MM.1S (cell line): ENCODE measurements around the gene ZMYM3.

Source experiments
- DNase-seq: peaks from one replicate; pipeline ENCODE4 v3.0.0-alpha.2; 2015
- H2AFZ ChIP-seq: fragments of 300-600 bp; sonication (generic); 2 replicates; pipeline ENCODE4 v1.6.0; 2016; ENCODE audit warnings: antibody characterized with exemption, low read length
- H3F3A ChIP-seq: fragments of 300-600 bp; sonication (generic); 2 replicates; pipeline ENCODE4 v1.6.1; 2016; ENCODE audit warnings: mild to moderate bottlenecking, antibody characterized with exemption, low read length, moderate library complexity, mixed read lengths; ENCODE audit not compliant: insufficient read depth
- H3K27ac ChIP-seq: fragments of 300-600 bp; sonication (generic); 2 replicates; pipeline ENCODE4 v1.5.1; 2016; ENCODE audit warnings: mild to moderate bottlenecking, low read length
- H3K27me3 ChIP-seq: fragments of 300-600 bp; sonication (generic); replicated peaks from 2 replicates; pipeline ENCODE4 v1.6.0; 2016; ENCODE audit warnings: low read length; ENCODE audit not compliant: insufficient read depth
- H3K36me3 ChIP-seq: fragments of 300-600 bp; sonication (generic); replicated peaks from 2 replicates; pipeline ENCODE4 v1.6.1; 2016; ENCODE audit warnings: mild to moderate bottlenecking, low read length, mixed read lengths; ENCODE audit not compliant: insufficient read depth
- H3K4me1 ChIP-seq: fragments of 300-600 bp; sonication (generic); 2 replicates; pipeline ENCODE4 v1.6.1; 2016; ENCODE audit warnings: low read length, mixed read lengths
- H3K4me2 ChIP-seq: fragments of 300-600 bp; sonication (generic); 2 replicates; pipeline ENCODE4 v1.6.0; 2016; ENCODE audit warnings: low read depth, low read length
- H3K4me3 ChIP-seq: fragments of 300-600 bp; sonication (generic); 2 replicates; pipeline ENCODE4 v1.5.1; 2016; ENCODE audit warnings: low read length, mixed read lengths
- H3K79me2 ChIP-seq: fragments of 300-600 bp; sonication (generic); 2 replicates; pipeline ENCODE4 v1.6.1; 2016; ENCODE audit warnings: mixed run types, low read length, mixed read lengths
- H3K9ac ChIP-seq: fragments of 300-600 bp; sonication (generic); 2 replicates; pipeline ENCODE4 v1.6.1; 2016; ENCODE audit warnings: low read length, mixed read lengths
- H3K9me2 ChIP-seq: fragments of 300-600 bp; sonication (generic); replicated peaks from 2 replicates; pipeline ENCODE4 v1.6.1; 2016; ENCODE audit warnings: mild to moderate bottlenecking, low read length, mixed read lengths; ENCODE audit not compliant: insufficient read depth
- H3K9me3 ChIP-seq: fragments of 300-600 bp; sonication (generic); replicated peaks from 2 replicates; pipeline ENCODE4 v1.6.1; 2016; ENCODE audit warnings: mild to moderate bottlenecking, low read length, mixed read lengths; ENCODE audit not compliant: insufficient read depth
- H4K20me1 ChIP-seq: fragments of 300-600 bp; sonication (generic); 2 replicates; pipeline ENCODE4 v1.6.1; 2016; ENCODE audit warnings: mild to moderate bottlenecking, low read length, moderate library complexity, mixed read lengths; ENCODE audit not compliant: insufficient read depth
- EZH2 ChIP-seq: fragments of 300-600 bp; sonication (generic); optimal IDR thresholded peaks from 2 replicates; pipeline ENCODE3; 2017; ENCODE audit warnings: low read depth, mild to moderate bottlenecking, antibody characterized with exemption, low read length, mixed read lengths
- EZH2phosphoT487 ChIP-seq: fragments of 300-600 bp; sonication (generic); IDR thresholded peaks from 2 replicates; pipeline ENCODE4 v1.6.1; 2018; ENCODE audit warnings: antibody characterized with exemption, low read length
- TF ChIP-seq, protein P1 (sequence below): fragments of 300-600 bp; sonication (generic); IDR thresholded peaks from 2 replicates; pipeline ENCODE4 v1.5.1; 2016; ENCODE audit warnings: antibody characterized with exemption, low read length, mixed read lengths

ZMYM3 gene

DNA sequence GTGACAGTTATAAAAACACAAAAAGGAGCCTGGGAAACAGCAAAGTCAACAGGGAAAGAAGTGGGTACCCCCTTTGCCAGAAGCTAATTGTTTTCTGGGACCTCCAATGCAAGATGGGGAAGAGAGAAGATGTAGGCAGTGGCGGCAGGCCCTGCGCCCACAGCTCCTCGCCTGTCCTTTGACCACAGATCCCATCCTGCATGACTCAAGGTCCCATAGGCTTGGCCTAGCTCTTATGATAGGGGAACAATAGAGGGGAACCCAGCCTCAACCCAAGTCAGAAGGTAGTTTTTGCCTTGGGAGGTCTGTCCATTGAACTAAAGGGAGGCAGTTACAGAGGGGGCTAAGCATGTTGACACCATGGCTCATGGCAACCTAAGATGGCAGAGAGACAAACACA is 14.2 kb downstream of the ZMYM3 start:
- no peak overlapping the region for H3K9ac ChIP-seq
- no peaks in the 10 kb centered on the region for H3K4me1 ChIP-seq
- H3K9me2 ChIP-seq: no peaks in the 10 kb centered on the region
- TF ChIP-seq EZH2phosphoT487 (no peak), EZH2 (no peak)
- TF ChIP-seq, protein P1, sequence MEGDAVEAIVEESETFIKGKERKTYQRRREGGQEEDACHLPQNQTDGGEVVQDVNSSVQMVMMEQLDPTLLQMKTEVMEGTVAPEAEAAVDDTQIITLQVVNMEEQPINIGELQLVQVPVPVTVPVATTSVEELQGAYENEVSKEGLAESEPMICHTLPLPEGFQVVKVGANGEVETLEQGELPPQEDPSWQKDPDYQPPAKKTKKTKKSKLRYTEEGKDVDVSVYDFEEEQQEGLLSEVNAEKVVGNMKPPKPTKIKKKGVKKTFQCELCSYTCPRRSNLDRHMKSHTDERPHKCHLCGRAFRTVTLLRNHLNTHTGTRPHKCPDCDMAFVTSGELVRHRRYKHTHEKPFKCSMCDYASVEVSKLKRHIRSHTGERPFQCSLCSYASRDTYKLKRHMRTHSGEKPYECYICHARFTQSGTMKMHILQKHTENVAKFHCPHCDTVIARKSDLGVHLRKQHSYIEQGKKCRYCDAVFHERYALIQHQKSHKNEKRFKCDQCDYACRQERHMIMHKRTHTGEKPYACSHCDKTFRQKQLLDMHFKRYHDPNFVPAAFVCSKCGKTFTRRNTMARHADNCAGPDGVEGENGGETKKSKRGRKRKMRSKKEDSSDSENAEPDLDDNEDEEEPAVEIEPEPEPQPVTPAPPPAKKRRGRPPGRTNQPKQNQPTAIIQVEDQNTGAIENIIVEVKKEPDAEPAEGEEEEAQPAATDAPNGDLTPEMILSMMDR: no peak
- H3K79me2 ChIP-seq: no peaks in the 10 kb centered on the region
- no peaks in the 10 kb centered on the region for H3K27me3 ChIP-seq
- H3F3A ChIP-seq: no peaks in the 10 kb centered on the region
- no peak overlapping the region for H3K4me3 ChIP-seq
- no peaks in the 10 kb centered on the region for H3K36me3 ChIP-seq
- H3K4me2 ChIP-seq: no peak overlapping the region
- H3K27ac ChIP-seq: no peak overlapping the region
- H2AFZ ChIP-seq: no peak overlapping the region
- H3K9me3 ChIP-seq: no peaks in the 10 kb centered on the region
- no peaks in the 10 kb centered on the region for H4K20me1 ChIP-seq
- DNase-seq: no peak

DNA sequence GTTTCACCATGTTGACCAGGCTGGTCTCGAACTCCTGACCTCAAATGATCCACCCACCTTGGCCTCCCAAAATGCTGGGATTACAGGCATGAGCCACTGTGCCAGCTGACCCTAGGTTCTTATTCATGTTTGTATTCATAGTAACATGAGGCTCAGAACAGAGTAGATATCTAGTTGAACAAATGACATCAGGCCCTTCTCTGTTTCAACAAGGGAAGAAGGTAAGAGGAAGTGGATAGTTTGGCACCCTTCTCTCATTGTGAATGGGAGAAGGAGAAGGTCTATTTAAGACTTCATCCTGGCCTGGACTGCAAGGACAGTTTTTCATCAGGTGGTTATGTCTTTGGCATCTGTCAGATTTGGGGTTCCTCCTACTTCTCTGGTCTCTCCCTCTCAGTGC is 17.1 kb downstream of the ZMYM3 start:
- no peaks in the 10 kb centered on the region for H3K79me2 ChIP-seq
- no peak overlapping the region for H3K9ac ChIP-seq
- no peaks in the 10 kb centered on the region for H3K9me3 ChIP-seq
- no peak overlapping the region for H3K27ac ChIP-seq
- H3K4me2 ChIP-seq: no peak overlapping the region
- H3K27me3 ChIP-seq: no peaks in the 10 kb centered on the region
- H3F3A ChIP-seq: no peaks in the 10 kb centered on the region
- H3K4me1 ChIP-seq: no peaks in the 10 kb centered on the region
- H3K36me3 ChIP-seq: no peaks in the 10 kb centered on the region
- H2AFZ ChIP-seq: no peak overlapping the region
- no peak for TF ChIP-seq EZH2phosphoT487
- no peaks in the 10 kb centered on the region for H3K9me2 ChIP-seq
- H4K20me1 ChIP-seq: no peaks in the 10 kb centered on the region
- DNase-seq: no peak
- no peak overlapping the region for H3K4me3 ChIP-seq

DNA sequence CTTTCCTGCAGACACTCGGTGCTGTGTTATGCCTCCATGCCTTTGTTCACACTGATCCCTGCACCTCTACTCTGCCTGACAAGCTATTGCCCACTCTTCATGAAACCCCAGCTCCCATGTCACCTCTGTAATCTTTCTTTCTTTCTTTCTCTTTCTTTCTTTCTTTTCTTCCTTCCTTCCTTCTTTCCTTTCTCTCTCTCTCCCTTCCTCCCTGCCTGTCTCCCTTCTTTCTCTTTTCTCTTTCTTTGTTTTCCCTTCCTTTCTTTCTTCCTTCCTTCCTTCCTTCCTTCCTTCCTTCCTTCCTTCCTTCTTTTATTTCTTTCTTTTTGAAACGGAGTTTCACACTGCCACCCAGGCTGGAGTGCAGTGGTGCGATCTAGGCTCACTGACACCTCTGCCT is 18.5 kb downstream of the ZMYM3 start:
- Histone ChIP-seq H3K9ac (no peak overlapping the region), H3K4me3 (no peak overlapping the region), H3K36me3 (no peaks in the 10 kb centered on the region), H3F3A (no peaks in the 10 kb centered on the region), H3K27me3 (no peaks in the 10 kb centered on the region), H3K4me2 (no peak overlapping the region), H2AFZ (no peak overlapping the region), H3K79me2 (no peaks in the 10 kb centered on the region), H3K27ac (no peak overlapping the region), H3K9me3 (no peaks in the 10 kb centered on the region), H3K4me1 (no peaks in the 10 kb centered on the region), H3K9me2 (no peaks in the 10 kb centered on the region), H4K20me1 (no peaks in the 10 kb centered on the region)
- no peak for DNase-seq
- TF ChIP-seq EZH2 (no peak), EZH2phosphoT487 (no peak)
- TF ChIP-seq, protein P1: no peak

DNA sequence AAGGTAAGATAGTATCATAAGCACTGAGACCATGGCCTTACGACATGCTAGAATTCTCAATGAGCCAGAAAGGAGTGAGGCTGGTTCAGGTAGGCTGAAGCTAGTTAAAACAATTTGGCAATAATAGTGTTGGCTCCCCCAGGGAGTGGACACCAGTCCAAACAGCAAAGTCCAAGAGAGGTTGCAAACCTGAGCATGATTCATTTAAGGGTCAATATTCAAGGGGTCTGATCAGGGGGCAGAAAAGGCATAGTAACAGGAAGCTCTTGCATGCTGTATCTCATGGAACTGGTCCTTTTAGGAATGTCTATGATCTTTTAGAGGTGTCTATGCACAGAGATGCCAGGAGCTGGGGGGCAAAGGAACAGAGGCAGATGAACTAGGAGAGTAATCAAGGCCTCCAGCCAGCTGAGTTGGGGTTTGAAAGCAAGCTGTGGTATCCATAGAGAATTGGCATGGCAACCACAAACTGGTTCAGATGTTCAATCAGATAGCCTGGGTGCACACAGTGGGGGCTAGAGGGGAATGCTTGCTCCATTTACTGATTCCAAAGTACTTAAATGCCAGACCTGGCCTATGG is 25.8 kb downstream of the ZMYM3 start:
- no peak for TF ChIP-seq EZH2phosphoT487
- TF ChIP-seq, protein P1: no peak
- no peak for TF ChIP-seq EZH2
- no peaks in the 10 kb centered on the region for H3K27me3 ChIP-seq
- H3K9ac ChIP-seq: no peak overlapping the region
- no peak overlapping the region for H2AFZ ChIP-seq
- no peaks in the 10 kb centered on the region for H3K9me2 ChIP-seq
- no peaks in the 10 kb centered on the region for H3K79me2 ChIP-seq
- H3K27ac ChIP-seq: no peak overlapping the region
- no peaks in the 10 kb centered on the region for H3K36me3 ChIP-seq
- H3K4me2 ChIP-seq: no peak overlapping the region
- H3K4me1 ChIP-seq: no peaks in the 10 kb centered on the region
- H3F3A ChIP-seq: no peaks in the 10 kb centered on the region
- H3K9me3 ChIP-seq: no peaks in the 10 kb centered on the region
- DNase-seq: no peak
- H3K4me3 ChIP-seq: no peak overlapping the region
- no peaks in the 10 kb centered on the region for H4K20me1 ChIP-seq
